IMR-90 (cell line): ENCODE data around the gene ZBTB46. TPM values are rescaled to one million over a fixed set of nuclear protein-coding genes. Genes with fewer than 3 reads are reported as not detected.

Source experiments
- ATAC-seq: fragments of 200-7000 bp; cut with Tn5 transposase; 2 replicates; pipeline ENCODE4 v1.9.1; 2020; ENCODE audit warnings: low read depth, mild to moderate bottlenecking, moderate library complexity
- BruUV-seq: library from RNA; stranded (reverse); fragments of 400-500 nt; replicated peaks from 2 replicates; lab custom pipeline; 2021; lab: Mats Ljungman, UMichigan
- CTCF ChIA-PET: fragments of 300-600 bp; formaldehyde crosslinking; extraction: SDS; loops from one replicate; lab custom pipeline; 2021; ENCODE audit warnings: antibody characterized with exemption; lab: Yijun Ruan, JAX
- POLR2A ChIA-PET: fragments of 300-600 bp; sonication (Branson Sonifier 250); formaldehyde crosslinking; loops from one replicate; lab custom pipeline; 2022; ENCODE audit warnings: antibody characterized with exemption; ENCODE audit not compliant: unreplicated experiment; lab: Charles Lee
- DNase-seq: peaks from one replicate; pipeline ENCODE4 v3.0.0; 2013
- H2AFZ ChIP-seq: replicated peaks from 2 replicates; pipeline ENCODE3; 2013; ENCODE audit warnings: low read length, mild to moderate bottlenecking; ENCODE audit not compliant: poor library complexity
- H2AK5ac ChIP-seq: 2 replicates; pipeline ENCODE4 v1.6.1; 2013; ENCODE audit warnings: low read depth, low read length, inconsistent platforms
- H2AK9ac ChIP-seq: replicated peaks from 2 replicates; pipeline ENCODE3; 2013; ENCODE audit warnings: mild to moderate bottlenecking, low read depth, low read length, moderate library complexity; ENCODE audit not compliant: poor library complexity
- H2BK120ac ChIP-seq: 2 replicates; pipeline ENCODE4 v1.6.1; 2013; ENCODE audit warnings: low read depth, low read length, inconsistent platforms
- H2BK15ac ChIP-seq: 3 replicates; pipeline ENCODE4 v1.6.1; 2013; ENCODE audit warnings: low read depth, low read length, inconsistent platforms
- H2BK20ac ChIP-seq: 2 replicates; pipeline ENCODE4 v1.6.1; 2013; ENCODE audit warnings: low read depth, mild to moderate bottlenecking, inconsistent platforms, low read length, moderate library complexity
- H2BK5ac ChIP-seq: 2 replicates; pipeline ENCODE4 v1.6.1; 2013; ENCODE audit warnings: mild to moderate bottlenecking, low read depth, low read length, inconsistent platforms; ENCODE audit not compliant: poor library complexity, severe bottlenecking
- H3K14ac ChIP-seq: replicated peaks from 2 replicates; pipeline ENCODE4 v1.6.1; 2013; ENCODE audit warnings: low read depth, low read length, inconsistent platforms
- H3K18ac ChIP-seq: 2 replicates; pipeline ENCODE4 v1.6.1; 2013; ENCODE audit warnings: low read depth, low read length, control low read depth
- H3K23ac ChIP-seq: 2 replicates; pipeline ENCODE4 v1.6.1; 2013; ENCODE audit warnings: low read depth, low read length, inconsistent platforms
- H3K27ac ChIP-seq: 2 replicates; pipeline ENCODE4 v1.5.1; 2013; ENCODE audit warnings: mild to moderate bottlenecking, control low read depth, low read length; ENCODE audit not compliant: insufficient read depth
- H3K27me3 ChIP-seq: 2 replicates; pipeline ENCODE4 v1.6.1; 2013; ENCODE audit warnings: low read length; ENCODE audit not compliant: control insufficient read depth, insufficient read depth
- H3K36me3 ChIP-seq: 2 replicates; pipeline ENCODE4 v1.6.1; 2013; ENCODE audit warnings: low read length, mixed read lengths; ENCODE audit not compliant: control insufficient read depth, insufficient read depth
- H3K4ac ChIP-seq: 2 replicates; pipeline ENCODE4 v1.6.1; 2013; ENCODE audit warnings: low read depth, low read length, inconsistent platforms
- H3K4me1 ChIP-seq: 2 replicates; pipeline ENCODE4 v1.6.1; 2013; ENCODE audit warnings: low read length, mixed read lengths; ENCODE audit not compliant: control insufficient read depth, insufficient read depth
- H3K4me2 ChIP-seq: 2 replicates; pipeline ENCODE4 v1.6.1; 2013; ENCODE audit warnings: low read depth, mild to moderate bottlenecking, control low read depth, low read length, moderate library complexity
- H3K4me3 ChIP-seq: 2 replicates; pipeline ENCODE4 v1.5.1; 2013; ENCODE audit warnings: low read depth, mild to moderate bottlenecking, control low read depth, low read length, moderate library complexity; ENCODE audit not compliant: insufficient read depth
- H3K56ac ChIP-seq: 2 replicates; pipeline ENCODE4 v1.6.1; 2013; ENCODE audit warnings: low read length, inconsistent platforms; ENCODE audit not compliant: insufficient read depth; ENCODE audit errors: extremely low read depth
- H3K79me1 ChIP-seq, 2 experiments: 2 replicates each; pipeline ENCODE4 v1.6.1; 2013; ENCODE audit warnings: low read length in 2 of 2, inconsistent platforms in 1 of 2, low read depth in 1 of 2
- H3K9ac ChIP-seq: 2 replicates; pipeline ENCODE4 v1.6.1; 2013; ENCODE audit warnings: low read depth, low read length, control low read depth
- H3K9me1 ChIP-seq: 2 replicates; pipeline ENCODE4 v1.6.1; 2013; ENCODE audit warnings: low read length, inconsistent platforms; ENCODE audit not compliant: insufficient read depth
- H3K9me3 ChIP-seq: 2 replicates; pipeline ENCODE4 v1.6.1; 2013; ENCODE audit warnings: low read length; ENCODE audit not compliant: control insufficient read depth, insufficient read depth
- H4K20me1 ChIP-seq: 2 replicates; pipeline ENCODE4 v1.6.1; 2013; ENCODE audit warnings: low read length, inconsistent platforms; ENCODE audit not compliant: insufficient read depth
- H4K5ac ChIP-seq: 2 replicates; pipeline ENCODE4 v1.6.1; 2013; ENCODE audit warnings: mild to moderate bottlenecking, low read depth, low read length, control low read depth
- H4K8ac ChIP-seq, 2 experiments: 2 replicates each; pipeline ENCODE4 v1.6.1; 2013; ENCODE audit warnings: low read depth in 2 of 2, low read length in 2 of 2, control low read depth in 1 of 2, inconsistent platforms in 1 of 2
- H4K91ac ChIP-seq: 2 replicates; pipeline ENCODE4 v1.6.1; 2013; ENCODE audit warnings: low read depth, low read length, inconsistent platforms; ENCODE audit not compliant: insufficient read depth
- BHLHE40 ChIP-seq: fragments of 150-350 bp; IDR thresholded peaks from 2 replicates; pipeline ENCODE4 v1.6.1; 2016; ENCODE audit warnings: mild to moderate bottlenecking, low read depth, low read length
- CEBPB ChIP-seq: IDR thresholded peaks from 2 replicates; pipeline ENCODE4 v1.6.1; 2012; ENCODE audit warnings: low read depth, low read length, improper control_type of control experiment
- CHD1 ChIP-seq: IDR thresholded peaks from 2 replicates; pipeline ENCODE4 v1.6.1; 2012; ENCODE audit warnings: low read depth, low read length, improper control_type of control experiment
- FOS ChIP-seq: fragments of 150-350 bp; IDR thresholded peaks from 2 replicates; pipeline ENCODE4 v1.6.1; 2016; ENCODE audit warnings: low read depth, low read length
- MAFK ChIP-seq: IDR thresholded peaks from 2 replicates; pipeline ENCODE4 v1.6.1; 2012; ENCODE audit warnings: low read depth, low read length, improper control_type of control experiment
- MAZ ChIP-seq: IDR thresholded peaks from 2 replicates; pipeline ENCODE4 v1.6.1; 2012; ENCODE audit warnings: low read depth, mild to moderate bottlenecking, low read length, improper control_type of control experiment, moderate library complexity, borderline replicate concordance
- POLR2A ChIP-seq: IDR thresholded peaks from 2 replicates; pipeline ENCODE4 v1.6.1; 2012; ENCODE audit warnings: mild to moderate bottlenecking, low read depth, low read length
- RCOR1 ChIP-seq: IDR thresholded peaks from 2 replicates; pipeline ENCODE4 v1.6.1; 2012; ENCODE audit warnings: mild to moderate bottlenecking, low read length, improper control_type of control experiment; ENCODE audit not compliant: insufficient replicate concordance
- SMC3 ChIP-seq: fragments of 150-350 bp; IDR thresholded peaks from 2 replicates; pipeline ENCODE4 v1.6.1; 2016; ENCODE audit warnings: low read depth, mild to moderate bottlenecking, antibody characterized with exemption, low read length, moderate library complexity
- WGBS, 2 experiments: methylation state at CpG; one replicate each; pipeline versions ENCODE4 v1.1.5 to v1.1.7; 2013; ENCODE audit warnings: missing lambda C conversion rate in 2 of 2; ENCODE audit not compliant: insufficient read length in 1 of 2; ENCODE audit errors: extremely low coverage in 2 of 2; 5-methylcytosine and 5-hydroxymethylcytosine counted together
- dilution Hi-C: fragments of 300-500 bp; cut with HindIII; formaldehyde crosslinking; loops from one replicate; pipeline ENCODE4 v1.14.3; 2018; ENCODE audit warnings: low sequenced_read_pairs; ENCODE audit not compliant: unreplicated experiment
- in situ Hi-C: fragments of 300-500 bp; cut with MboI; formaldehyde crosslinking; loops from 3 replicates; pipeline ENCODE4 v1.14.3; 2019; ENCODE audit warnings: low sequenced_read_pairs, inconsistent platforms, mixed read lengths
- intact Hi-C: fragments of 100-400 bp; cut with micrococcal nuclease; formaldehyde crosslinking; loops from 2 replicates; pipeline ENCODE4 v1.10.0; 2022
- polyA plus RNA-seq, 3 experiments: library from polyadenylated mRNA; depleted of rRNA; stranded (reverse); fragments of >200 nt; gene quantifications; 2 replicates each; pipeline ENCODE4 v1.2.3, GENCODE V29; 2012; ENCODE audit warnings: low replicate concordance in 1 of 3
- total RNA-seq: library from RNA; depleted of rRNA; stranded (reverse); fragments of >200 nt; gene quantifications from 2 replicates; pipeline ENCODE4 v1.2.3, GENCODE V29; 2012
- TF ChIP-seq, protein P1 (sequence below): conservative IDR thresholded peaks from 2 replicates; pipeline ENCODE4 v1.5.1; 2012; ENCODE audit warnings: mild to moderate bottlenecking, low read depth, low read length, improper control_type of control experiment
- TF ChIP-seq, protein P2 (sequence below): fragments of 150-350 bp; IDR thresholded peaks from 2 replicates; pipeline ENCODE4 v1.6.1; 2017; ENCODE audit warnings: mild to moderate bottlenecking, antibody characterized with exemption, low read length, low read depth
- TF ChIP-seq, protein P3 (sequence below): fragments of 150-350 bp; IDR thresholded peaks from 2 replicates; pipeline ENCODE4 v1.6.1; 2016; ENCODE audit warnings: low read depth, mild to moderate bottlenecking, low read length, moderate library complexity, borderline replicate concordance

Gene ZBTB46
- total and polyA plus RNA-seq, 2 of the 4 experiments (the other 2 are of a cell fraction) = 4.2 to 14.9 TPM

DNA sequence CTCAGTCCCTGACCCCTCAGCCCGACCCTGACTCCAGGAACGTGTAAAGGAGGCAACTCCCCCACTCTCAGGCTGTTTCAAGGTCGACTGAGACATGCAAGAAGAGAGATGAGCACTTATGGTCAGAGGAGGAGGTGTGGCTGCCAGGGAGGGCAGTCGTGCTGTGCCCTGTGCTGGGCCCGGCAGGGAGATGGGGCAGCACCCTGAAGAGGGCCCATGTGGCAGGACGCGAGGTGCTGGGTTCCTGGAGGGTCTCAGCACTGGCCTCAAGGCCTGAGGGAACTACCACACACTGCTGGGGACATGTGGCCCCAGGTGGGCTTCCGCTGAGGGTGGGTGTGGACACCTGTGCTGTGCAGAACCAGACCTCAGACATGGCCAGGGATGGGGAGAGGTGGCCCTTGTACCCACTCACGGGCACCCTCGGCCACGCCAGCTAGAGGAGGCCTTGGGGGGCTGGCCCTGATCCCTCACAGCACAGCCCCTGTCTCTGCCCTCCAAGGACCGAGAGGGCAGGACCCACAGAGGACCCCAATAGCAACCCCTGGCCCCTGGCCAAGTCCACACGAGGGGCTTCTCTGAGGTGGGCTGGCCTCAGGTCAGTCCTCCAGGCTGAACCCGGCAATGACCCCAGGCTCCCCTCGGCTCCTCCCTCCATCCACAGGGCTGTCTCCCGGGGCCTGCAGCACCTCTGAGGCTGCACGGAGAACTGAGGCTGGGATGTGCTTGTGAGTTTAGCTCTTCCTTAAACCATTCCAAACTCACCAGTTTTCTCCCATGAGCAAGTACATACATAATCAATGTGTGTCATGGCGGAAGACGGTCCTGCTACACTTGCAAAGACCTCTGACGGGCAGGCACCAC, 82.8 kb downstream of the ZBTB46 start:
- no peak overlapping the region for H3K56ac ChIP-seq
- CTCF ChIA-PET = interaction anchor here (1.0 kb wide), 1 partner anchor 117 kb away, joined by 3 read pairs; the partner anchor contains the start of gene TPD52L2
- H3K79me1 ChIP-seq = no peaks in the 10 kb centered on the region
- H2BK20ac ChIP-seq = no peak overlapping the region
- no TSS peak for BruUV-seq
- no peak overlapping the region for H2AK5ac ChIP-seq
- no peaks in the 10 kb centered on the region; the same call in 1 of the 2 replicates for H4K20me1 ChIP-seq
- WGBS, 2 experiments = 89% methylated on average over 11 of the region's 20 CpGs; no CpG with 5 or more reads in 1 of the 2 experiments
- no peak overlapping the region for H3K27ac ChIP-seq
- H2BK5ac ChIP-seq = no peak overlapping the region
- H2BK120ac ChIP-seq = no peak overlapping the region
- in situ Hi-C loops = no loop called here
- no peaks in the 10 kb centered on the region for H3K9me1 ChIP-seq
- intact Hi-C loops = no loop called here
- DNase-seq = no peak
- no peak overlapping the region for H3K4ac ChIP-seq
- H3K23ac ChIP-seq = no peak overlapping the region
- H4K8ac ChIP-seq = no peak overlapping the region
- no peak for ATAC-seq
- no peaks in the 10 kb centered on the region for H3K4me1 ChIP-seq
- no peak overlapping the region for H2BK15ac ChIP-seq
- H3K36me3 ChIP-seq = peaks cover 14% of the 10 kb centered on the region; the same call in 1 of the 2 replicates
- H3K4me2 ChIP-seq = no peak overlapping the region
- H3K9me3 ChIP-seq = no peaks in the 10 kb centered on the region
- H3K18ac ChIP-seq = no peak overlapping the region
- H3K4me3 ChIP-seq = no peak overlapping the region
- no peak overlapping the region for H4K5ac ChIP-seq
- no peak overlapping the region for H3K9ac ChIP-seq
- no peak for TF ChIP-seq RCOR1
- no peak for TF ChIP-seq SMC3
- no peak for TF ChIP-seq BHLHE40
- no peak for TF ChIP-seq CEBPB
- TF ChIP-seq MAZ = no peak
- TF ChIP-seq, protein P1, sequence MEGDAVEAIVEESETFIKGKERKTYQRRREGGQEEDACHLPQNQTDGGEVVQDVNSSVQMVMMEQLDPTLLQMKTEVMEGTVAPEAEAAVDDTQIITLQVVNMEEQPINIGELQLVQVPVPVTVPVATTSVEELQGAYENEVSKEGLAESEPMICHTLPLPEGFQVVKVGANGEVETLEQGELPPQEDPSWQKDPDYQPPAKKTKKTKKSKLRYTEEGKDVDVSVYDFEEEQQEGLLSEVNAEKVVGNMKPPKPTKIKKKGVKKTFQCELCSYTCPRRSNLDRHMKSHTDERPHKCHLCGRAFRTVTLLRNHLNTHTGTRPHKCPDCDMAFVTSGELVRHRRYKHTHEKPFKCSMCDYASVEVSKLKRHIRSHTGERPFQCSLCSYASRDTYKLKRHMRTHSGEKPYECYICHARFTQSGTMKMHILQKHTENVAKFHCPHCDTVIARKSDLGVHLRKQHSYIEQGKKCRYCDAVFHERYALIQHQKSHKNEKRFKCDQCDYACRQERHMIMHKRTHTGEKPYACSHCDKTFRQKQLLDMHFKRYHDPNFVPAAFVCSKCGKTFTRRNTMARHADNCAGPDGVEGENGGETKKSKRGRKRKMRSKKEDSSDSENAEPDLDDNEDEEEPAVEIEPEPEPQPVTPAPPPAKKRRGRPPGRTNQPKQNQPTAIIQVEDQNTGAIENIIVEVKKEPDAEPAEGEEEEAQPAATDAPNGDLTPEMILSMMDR = no peak
- no peak for TF ChIP-seq FOS
- TF ChIP-seq MAFK = no peak
- no peak for TF ChIP-seq CHD1
- TF ChIP-seq, protein P2, sequence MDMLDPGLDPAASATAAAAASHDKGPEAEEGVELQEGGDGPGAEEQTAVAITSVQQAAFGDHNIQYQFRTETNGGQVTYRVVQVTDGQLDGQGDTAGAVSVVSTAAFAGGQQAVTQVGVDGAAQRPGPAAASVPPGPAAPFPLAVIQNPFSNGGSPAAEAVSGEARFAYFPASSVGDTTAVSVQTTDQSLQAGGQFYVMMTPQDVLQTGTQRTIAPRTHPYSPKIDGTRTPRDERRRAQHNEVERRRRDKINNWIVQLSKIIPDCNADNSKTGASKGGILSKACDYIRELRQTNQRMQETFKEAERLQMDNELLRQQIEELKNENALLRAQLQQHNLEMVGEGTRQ = no peak
- no peak for TF ChIP-seq POLR2A
- TF ChIP-seq, protein P3, sequence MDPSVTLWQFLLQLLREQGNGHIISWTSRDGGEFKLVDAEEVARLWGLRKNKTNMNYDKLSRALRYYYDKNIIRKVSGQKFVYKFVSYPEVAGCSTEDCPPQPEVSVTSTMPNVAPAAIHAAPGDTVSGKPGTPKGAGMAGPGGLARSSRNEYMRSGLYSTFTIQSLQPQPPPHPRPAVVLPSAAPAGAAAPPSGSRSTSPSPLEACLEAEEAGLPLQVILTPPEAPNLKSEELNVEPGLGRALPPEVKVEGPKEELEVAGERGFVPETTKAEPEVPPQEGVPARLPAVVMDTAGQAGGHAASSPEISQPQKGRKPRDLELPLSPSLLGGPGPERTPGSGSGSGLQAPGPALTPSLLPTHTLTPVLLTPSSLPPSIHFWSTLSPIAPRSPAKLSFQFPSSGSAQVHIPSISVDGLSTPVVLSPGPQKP = no peak
- POLR2A ChIA-PET = no interaction called here
- H2AK9ac ChIP-seq = no peak overlapping the region
- dilution Hi-C loops = no loop called here
- H4K91ac ChIP-seq = no peak overlapping the region
- H3K27me3 ChIP-seq = no peaks in the 10 kb centered on the region
- H3K14ac ChIP-seq = no peak overlapping the region
- no peak overlapping the region for H2AFZ ChIP-seq
